ENCODE measurements around the gene HS3ST2. TPM values are rescaled to one million over a fixed set of nuclear protein-coding genes. Genes with fewer than 3 reads are reported as not detected.

HS3ST2 gene
- total and polyA plus RNA-seq, 2 donors (not counting 3 experiments of a cell fraction or from before 2014, with no cell fraction given): not detected

DNA sequence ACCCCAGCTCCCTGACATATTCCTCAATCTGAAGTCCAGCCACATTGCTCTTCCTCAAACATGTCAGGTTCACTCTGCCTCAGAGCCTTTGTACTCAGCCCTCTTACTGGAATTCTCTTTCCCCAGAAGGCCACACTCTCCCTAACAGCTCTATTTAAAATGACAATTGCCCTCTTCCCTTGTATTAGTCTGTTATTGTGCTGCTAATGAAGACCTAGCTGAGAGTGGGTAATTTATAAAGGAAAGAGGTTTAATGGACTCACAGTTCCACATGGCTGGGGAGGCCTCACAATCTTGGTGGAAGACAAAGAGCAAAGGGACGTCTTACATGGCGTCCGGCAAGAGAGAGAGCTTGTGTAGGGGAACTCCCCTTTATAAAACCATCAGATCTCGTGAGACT, 46.0 kb downstream of the HS3ST2 start:
- no peak overlapping the region for H3K4me2 ChIP-seq (ENCODE audit: insufficient read depth, low read length)
- no peak overlapping the region for H3K4me3 ChIP-seq (replicated peaks in 1 of 3; ENCODE audit: insufficient read depth in 1 of 3, low read depth in 1 of 3, low read length in 3 of 3)
- no peak overlapping the region for H2AFZ ChIP-seq (ENCODE audit: low read depth, low read length)
- H3K36me3 ChIP-seq (ENCODE audit: control insufficient read depth in 2 of 2, extremely low read depth in 1 of 2, insufficient read depth in 2 of 2, low read length in 2 of 2): no peaks in the 10 kb centered on the region
- intact Hi-C loops (cut with micrococcal nuclease): no loop called here
- TF ChIP-seq MYC (IDR thresholded peaks at IDR 0.05; ENCODE audit: low read depth, low read length): no peak
- TF ChIP-seq EZH2 (IDR thresholded peaks at IDR 0.05; ENCODE audit: borderline replicate concordance, low read depth, low read length, severe bottlenecking): no peak
- TF ChIP-seq, protein P1, sequence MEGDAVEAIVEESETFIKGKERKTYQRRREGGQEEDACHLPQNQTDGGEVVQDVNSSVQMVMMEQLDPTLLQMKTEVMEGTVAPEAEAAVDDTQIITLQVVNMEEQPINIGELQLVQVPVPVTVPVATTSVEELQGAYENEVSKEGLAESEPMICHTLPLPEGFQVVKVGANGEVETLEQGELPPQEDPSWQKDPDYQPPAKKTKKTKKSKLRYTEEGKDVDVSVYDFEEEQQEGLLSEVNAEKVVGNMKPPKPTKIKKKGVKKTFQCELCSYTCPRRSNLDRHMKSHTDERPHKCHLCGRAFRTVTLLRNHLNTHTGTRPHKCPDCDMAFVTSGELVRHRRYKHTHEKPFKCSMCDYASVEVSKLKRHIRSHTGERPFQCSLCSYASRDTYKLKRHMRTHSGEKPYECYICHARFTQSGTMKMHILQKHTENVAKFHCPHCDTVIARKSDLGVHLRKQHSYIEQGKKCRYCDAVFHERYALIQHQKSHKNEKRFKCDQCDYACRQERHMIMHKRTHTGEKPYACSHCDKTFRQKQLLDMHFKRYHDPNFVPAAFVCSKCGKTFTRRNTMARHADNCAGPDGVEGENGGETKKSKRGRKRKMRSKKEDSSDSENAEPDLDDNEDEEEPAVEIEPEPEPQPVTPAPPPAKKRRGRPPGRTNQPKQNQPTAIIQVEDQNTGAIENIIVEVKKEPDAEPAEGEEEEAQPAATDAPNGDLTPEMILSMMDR (IDR thresholded peaks at IDR 0.05; ENCODE audit: extremely low read depth in 1 of 2, insufficient read depth in 1 of 2, low read depth in 1 of 2, low read length in 2 of 2): no peak
- no peak for TF ChIP-seq JUN (IDR thresholded peaks at IDR 0.05; ENCODE audit: borderline replicate concordance, insufficient read depth, insufficient read length, low read depth)
- no peak for TF ChIP-seq FOS (IDR thresholded peaks at IDR 0.05; ENCODE audit: borderline replicate concordance, insufficient read depth, low read length)
- TF ChIP-seq GATA2 (IDR thresholded peaks at IDR 0.05; ENCODE audit: insufficient read depth, insufficient read length, low read depth, low read length): no peak
- TF ChIP-seq POLR2AphosphoS5 (IDR thresholded peaks at IDR 0.05; ENCODE audit: insufficient read depth, low read depth, low read length): no peak
- TF ChIP-seq, protein P2, sequence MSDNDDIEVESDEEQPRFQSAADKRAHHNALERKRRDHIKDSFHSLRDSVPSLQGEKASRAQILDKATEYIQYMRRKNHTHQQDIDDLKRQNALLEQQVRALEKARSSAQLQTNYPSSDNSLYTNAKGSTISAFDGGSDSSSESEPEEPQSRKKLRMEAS (IDR thresholded peaks at IDR 0.05; ENCODE audit: insufficient read depth, insufficient read length): no peak
- TF ChIP-seq POLR2A (IDR thresholded peaks at IDR 0.05; ENCODE audit: low read depth, low read length): no peak
- ChIA-PET POLR2A (no interaction called here), CTCF (no interaction called here)
- no peaks in the 10 kb centered on the region for H3K27me3 ChIP-seq (ENCODE audit: control insufficient read depth in 2 of 2, insufficient read depth in 2 of 2, low read length in 2 of 2)
- no TSS peak for BruUV-seq (replicated peaks)
- H3K79me2 ChIP-seq (ENCODE audit: control insufficient read depth, insufficient read depth, low read length): no peaks in the 10 kb centered on the region
- H3K9me1 ChIP-seq (replicated peaks; ENCODE audit: control insufficient read depth, extremely low read depth, insufficient read depth, low read length): no peaks in the 10 kb centered on the region
- dilution Hi-C loops (cut with MboI; ENCODE audit: extremely low pct_ligation_motif_present, low sequenced_read_pairs): no loop called here
- H3K9me3 ChIP-seq (replicated peaks; ENCODE audit: control insufficient read depth, insufficient read depth, low read length): no peaks in the 10 kb centered on the region
- DNase-seq (ENCODE audit: low read depth, low spot score): no peak
- no peaks in the 10 kb centered on the region for H4K20me1 ChIP-seq (replicated peaks; ENCODE audit: control insufficient read depth, extremely low read depth, insufficient read depth, low read length)
- FAIRE-seq: no peak
- no peak overlapping the region for H3K27ac ChIP-seq (ENCODE audit: insufficient read depth, low read depth, low read length)
- no peaks in the 10 kb centered on the region for H3K4me1 ChIP-seq (ENCODE audit: control insufficient read depth, extremely low read depth, insufficient read depth, low read length)
- H3K9ac ChIP-seq (replicated peaks; ENCODE audit: extremely low read depth, insufficient read depth, low read length): no peak overlapping the region

All from endothelial cell of umbilical vein (primary cell).